Camera-type eye (tissue), 1 donor: ENCODE measurements around the gene RAD54L. TPM values are rescaled to one million over a fixed set of nuclear protein-coding genes. Genes with fewer than 3 reads are reported as not detected.

ENCODE experiments used
- total RNA-seq: library from RNA; depleted of rRNA; stranded (reverse); fragments of >200 nt; gene quantifications from one replicate; pipeline ENCODE4 v1.2.3, GENCODE V29; 2014

Gene RAD54L
- 2.1 TPM for total RNA-seq

GRCh38 chr1:46247436-46248121, at the start of gene RAD54L:
Gene RAD54L, plus strand, starts transcription at chr1:46247763. Its CDS starts 643 bp downstream, at chr1:46248406.

GRCh38 chr1:46197964-46198811, 49.4 kb upstream of the RAD54L start, which contains the start of gene POMGNT1:
Gene POMGNT1, minus strand, starts transcription at chr1:46198434. Its CDS starts 613 bp downstream, at chr1:46197821.

GRCh38 chr1:46303038-46303871, 55.7 kb downstream of the RAD54L start, which contains the start of the genes LRRC41 and UQCRH:
Gene LRRC41, minus strand, starts transcription at chr1:46303616. Its CDS starts 294 bp downstream, at chr1:46303322.
Gene UQCRH, plus strand, starts transcription at chr1:46303698. Its CDS starts 69 bp downstream, at chr1:46303767.

Other genes starting within 250 kb of the RAD54L start
- 33.9 TPM for gene PIK3R3, start 115.1 kb upstream of the RAD54L start, total RNA-seq
- gene TSPAN1, start 72.7 kb upstream of the RAD54L start, total RNA-seq, result 0.49 TPM
- gene P3R3URF, start 71.3 kb upstream of the RAD54L start, total RNA-seq, result not detected
- gene POMGNT1, start 49.3 kb upstream of the RAD54L start, total RNA-seq, result 38.7 TPM
- gene LURAP1, start 44.4 kb upstream of the RAD54L start, total RNA-seq, result 6.0 TPM
- 79.5 TPM for gene LRRC41, start 55.9 kb downstream of the RAD54L start, total RNA-seq
- gene UQCRH, start 55.9 kb downstream of the RAD54L start, total RNA-seq, result 372 TPM
- gene NSUN4, start 93.0 kb downstream of the RAD54L start, total RNA-seq, result 25.3 TPM
- gene FAAH, start 146.6 kb downstream of the RAD54L start, total RNA-seq, result 39.7 TPM
- gene DMBX1, start 242.1 kb downstream of the RAD54L start, total RNA-seq, result 0.55 TPM